NCI-H524 (cell line): ENCODE results near the gene NENF.

ENCODE experiments used
- DNase-seq, 2 experiments: peaks; one replicate each; lab custom pipeline; 2025; lab: John Stamatoyannopoulos, UW

NENF gene

GRCh38 chr1:212431644-212432043, 1.1 kb upstream of the NENF start:
- no peak for DNase-seq

- no peak for DNase-seq
Observed at GRCh38 chr1:212432272-212432660, 454 bp upstream of the NENF start.

- peak; percentile 3 to 35 for DNase-seq
Observed at GRCh38 chr1:212433577-212434462, 1.1 kb downstream of the NENF start.

- no peak for DNase-seq
Observed at GRCh38 chr1:212434992-212435391, 2.3 kb downstream of the NENF start.

- DNase-seq = no peak
Observed at GRCh38 chr1:212437179-212437798, 4.6 kb downstream of the NENF start.

- DNase-seq = no peak
Observed at GRCh38 chr1:212438831-212439237, 6.1 kb downstream of the NENF start.

- no peak for DNase-seq
Observed at GRCh38 chr1:212440419-212440818, 7.7 kb downstream of the NENF start.

GRCh38 chr1:212442408-212442807, 9.7 kb downstream of the NENF start:
- no peak for DNase-seq

GRCh38 chr1:212446333-212446732, 13.6 kb downstream of the NENF start:
- DNase-seq = no peak

GRCh38 chr1:212447478-212447877, 14.8 kb downstream of the NENF start:
- DNase-seq = no peak

GRCh38 chr1:212450331-212450881, 17.7 kb downstream of the NENF start:
- peak; percentile 52 to 94 for DNase-seq

GRCh38 chr1:212451416-212452322, 18.9 kb downstream of the NENF start:
- DNase-seq = no peak

GRCh38 chr1:212452323-212453155, 19.8 kb downstream of the NENF start:
- DNase-seq = no peak

- DNase-seq = no peak
Observed at GRCh38 chr1:212453156-212453857, 20.6 kb downstream of the NENF start.

GRCh38 chr1:212454741-212455140, 22.0 kb downstream of the NENF start:
- no peak for DNase-seq

GRCh38 chr1:212455401-212455800, 22.7 kb downstream of the NENF start:
- DNase-seq = no peak

GRCh38 chr1:212455803-212456528, 23.2 kb downstream of the NENF start:
- peak; percentile 68 to 92 for DNase-seq

- peak; percentile 7 to 70 for DNase-seq
Observed at GRCh38 chr1:212457740-212458338, 25.1 kb downstream of the NENF start.

- DNase-seq = no peak
Observed at GRCh38 chr1:212458817-212459216, 26.1 kb downstream of the NENF start.
